SK-N-SH (cell line): ENCODE results near the gene ZFP14. TPM values are rescaled to one million over a fixed set of nuclear protein-coding genes. Genes with fewer than 3 reads are reported as not detected.
"Not testable (repeated sequence)": the region's sequence is repeated elsewhere in the genome, so short reads cannot be mapped to it uniquely, and the experiment has no call there.

Experiments used
- CTCF ChIA-PET: fragments of 300-600, 350-600 bp; formaldehyde crosslinking; extraction: SDS; loops from one replicate; lab custom pipeline; 2021; lab: Yijun Ruan, JAX
- POLR2A ChIA-PET: fragments of 350-600 bp; sonication (Branson Sonifier 250); formaldehyde crosslinking; extraction: SDS; loops from one replicate; lab custom pipeline; 2020; ENCODE audit warnings: antibody characterized with exemption, inconsistent platforms; lab: Yijun Ruan, JAX
- DNase-seq: peaks from one replicate; pipeline ENCODE4 v3.0.0; 2012
- H2AFZ ChIP-seq: fragments of 200-600 bp; sonication (generic); 2 replicates; pipeline ENCODE4 v1.8.1; 2016; ENCODE audit warnings: antibody characterized with exemption, mild to moderate bottlenecking, low read depth
- H3F3A ChIP-seq: fragments of 200-600 bp; sonication (generic); replicated peaks from 2 replicates; pipeline ENCODE3; 2016; ENCODE audit warnings: antibody characterized with exemption, mild to moderate bottlenecking; ENCODE audit not compliant: insufficient read depth
- H3K27ac ChIP-seq, 2 experiments: fragments of 200-500 bp in 1 of 2; fragments of 200-600 bp in 1 of 2; sonication (Bioruptor generic) in 1 of 2; sonication (generic), shearing (Covaris generic) in 1 of 2; 2 replicates each; pipeline versions ENCODE4 v1.5.1 to v1.6.1; 2014 to 2016; ENCODE audit warnings: low read depth in 2 of 2, inconsistent platforms in 1 of 2, low read length in 1 of 2, mild to moderate bottlenecking in 1 of 2, mixed read lengths in 1 of 2
- H3K27me3 ChIP-seq: fragments of 200-600 bp; sonication (generic), shearing (Covaris generic); 2 replicates; pipeline ENCODE4 v1.6.1; 2016; ENCODE audit warnings: mixed run types; ENCODE audit not compliant: insufficient read depth
- H3K36me3 ChIP-seq, 2 experiments: fragments of 200-500 bp in 1 of 2; fragments of 200-600 bp in 1 of 2; sonication (Bioruptor generic) in 1 of 2; sonication (generic) in 1 of 2; replicated peaks in 1 of 2; 2 replicates each; pipeline versions ENCODE3 to v1.5.1; 2014 to 2016; ENCODE audit warnings: low read length in 1 of 2, mild to moderate bottlenecking in 1 of 2; ENCODE audit not compliant: insufficient read depth in 2 of 2, control insufficient read depth in 1 of 2
- H3K4me1 ChIP-seq, 2 experiments: fragments of 200-500 bp in 1 of 2; fragments of 200-600 bp in 1 of 2; sonication (Bioruptor generic) in 1 of 2; sonication (generic), shearing (Covaris generic) in 1 of 2; 2 replicates each; pipeline versions ENCODE4 v1.5.1 to v1.6.1; 2014 to 2016; ENCODE audit warnings: low read depth in 1 of 2, low read length in 1 of 2, mixed run types in 1 of 2; ENCODE audit not compliant: insufficient read depth in 2 of 2, control insufficient read depth in 1 of 2
- H3K4me2 ChIP-seq: fragments of 200-600 bp; sonication (generic), shearing (Covaris generic); 2 replicates; pipeline ENCODE4 v1.6.1; 2017; ENCODE audit warnings: mixed run types
- H3K4me3 ChIP-seq, 2 experiments: fragments of 200-500 bp in 1 of 2; fragments of 200-600 bp in 1 of 2; sonication (Bioruptor generic) in 1 of 2; sonication (generic), shearing (Covaris generic) in 1 of 2; 2 replicates each; pipeline versions ENCODE4 v1.5.1 to v1.8.1; 2014 to 2016; ENCODE audit warnings: low read depth in 2 of 2, inconsistent platforms in 1 of 2, low read length in 1 of 2, mild to moderate bottlenecking in 1 of 2, mixed read lengths in 1 of 2, moderate library complexity in 1 of 2
- H3K79me2 ChIP-seq: fragments of 200-600 bp; sonication (generic); 2 replicates; pipeline ENCODE4 v1.8.1; 2017; ENCODE audit warnings: mild to moderate bottlenecking; ENCODE audit not compliant: insufficient read depth
- H3K9ac ChIP-seq: fragments of 200-600 bp; sonication (generic); 2 replicates; pipeline ENCODE4 v1.6.1; 2017; ENCODE audit warnings: mixed run types
- H3K9me2 ChIP-seq: fragments of 200-600 bp; sonication (generic); 2 replicates; pipeline ENCODE4 v1.6.1; 2017; ENCODE audit warnings: mixed run types
- H3K9me3 ChIP-seq: fragments of 200-600 bp; sonication (generic); 2 replicates; pipeline ENCODE4 v1.6.1; 2017; ENCODE audit warnings: mixed run types, mild to moderate bottlenecking, moderate library complexity
- H4K20me1 ChIP-seq: fragments of 200-600 bp; sonication (generic); 2 replicates; pipeline ENCODE4 v1.6.1; 2017; ENCODE audit warnings: mild to moderate bottlenecking, mixed run types; ENCODE audit not compliant: insufficient read depth
- WGBS: methylation state at CpG from one replicate; pipeline ENCODE4 v1.1.6; 2017; ENCODE audit warnings: low lambda C conversion rate; 5-methylcytosine and 5-hydroxymethylcytosine counted together
- polyA plus RNA-seq, 3 experiments: library from polyadenylated mRNA; depleted of rRNA; stranded (reverse); fragments of >200 nt; gene quantifications; 2 replicates each; pipeline ENCODE4 v1.2.3, GENCODE V29; 2012

The ZFP14 gene
- polyA plus RNA-seq, 1 of the 3 experiments (the other 2 are of a cell fraction) = 1.1 TPM

DNA sequence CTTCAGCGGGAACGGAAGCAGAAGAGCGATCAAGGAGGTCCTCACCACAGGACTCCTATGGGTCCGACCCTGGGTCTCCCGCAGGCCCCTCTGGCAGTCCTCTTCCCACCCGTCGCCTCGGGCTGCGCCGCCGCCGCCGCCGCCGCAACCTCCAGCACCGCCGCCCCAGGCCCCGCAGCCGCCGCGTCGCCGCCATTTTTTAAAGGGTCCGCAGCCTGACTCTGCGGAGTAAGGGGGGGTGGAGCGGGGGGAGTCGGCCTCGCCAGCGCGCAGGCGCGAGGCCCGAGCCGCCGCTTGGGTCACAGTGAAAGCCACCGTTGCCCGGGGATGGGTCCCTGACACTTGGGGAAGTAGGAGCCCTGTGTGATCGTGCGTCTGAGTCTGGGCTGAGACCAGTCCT is 69.7 kb downstream of the ZFP14 start:
- H2AFZ ChIP-seq, H4K20me1 ChIP-seq, H3F3A ChIP-seq, H3K9me3 ChIP-seq, DNase-seq, CTCF ChIA-PET, H3K79me2 ChIP-seq, H3K27me3 ChIP-seq, H3K9me2 ChIP-seq, H3K27ac ChIP-seq, H3K4me3 ChIP-seq, H3K9ac ChIP-seq, H3K36me3 ChIP-seq, POLR2A ChIA-PET, H3K4me1 ChIP-seq, H3K4me2 ChIP-seq: not testable (repeated sequence)
- WGBS = 95% methylated on average over 31 of the region's 39 CpGs

DNA sequence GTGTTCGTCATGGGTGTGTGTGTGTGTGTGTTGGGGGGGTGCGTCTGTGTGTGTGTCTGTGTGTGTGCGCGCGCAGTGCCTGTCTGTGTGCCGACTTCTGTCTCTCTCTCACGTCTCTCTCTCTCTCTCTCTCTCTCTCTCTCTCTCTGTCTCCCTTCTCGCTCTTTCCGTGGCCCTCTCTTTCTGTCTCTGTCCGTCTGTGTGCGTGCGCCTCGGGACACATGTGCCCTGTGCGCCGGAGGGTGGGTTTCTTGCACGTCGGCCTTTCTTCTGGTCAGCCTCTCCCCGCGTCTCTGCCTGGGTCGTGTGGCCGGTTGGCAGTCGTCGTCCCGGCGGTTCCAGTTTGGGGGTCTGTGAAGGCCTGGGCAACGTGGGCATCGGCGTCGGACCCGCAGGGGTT is 86.7 kb downstream of the ZFP14 start:
- H3K36me3 ChIP-seq, DNase-seq, H4K20me1 ChIP-seq, H3K27ac ChIP-seq, H3K4me2 ChIP-seq, H2AFZ ChIP-seq, CTCF ChIA-PET, H3K4me3 ChIP-seq, H3F3A ChIP-seq, H3K9me3 ChIP-seq, H3K9me2 ChIP-seq, H3K27me3 ChIP-seq, POLR2A ChIA-PET, H3K4me1 ChIP-seq, H3K79me2 ChIP-seq, H3K9ac ChIP-seq: not testable (repeated sequence)
- WGBS = 80% methylated on average over 18 of the region's 30 CpGs

Other genes with a start within 250 kb of the ZFP14 start
- 999 and 1,027 TPM in 2 replicates for gene CAPNS1, start 239.1 kb downstream of the ZFP14 start, polyA plus RNA-seq (2012; rRNA removed)
- not detected in 2 replicates for gene COX7A1, start 226.8 kb downstream of the ZFP14 start, polyA plus RNA-seq (2012; rRNA removed)
- gene ZNF565, start 164.5 kb downstream of the ZFP14 start, polyA plus RNA-seq (2012; rRNA removed) = 1.5 and 1.9 TPM in 2 replicates
- gene ZNF146, start 164.1 kb downstream of the ZFP14 start, polyA plus RNA-seq (2012; rRNA removed) = 25.4 and 35.8 TPM in 2 replicates
- 2.1 and 2.8 TPM in 2 replicates for gene ZFP82, start 39.4 kb upstream of the ZFP14 start, polyA plus RNA-seq (2012; rRNA removed)
- 1.7 and 3.4 TPM in 2 replicates for gene ZNF566, start 110.4 kb upstream of the ZFP14 start, polyA plus RNA-seq (2012; rRNA removed)
- gene ZNF260, start 149.1 kb upstream of the ZFP14 start, polyA plus RNA-seq (2012; rRNA removed) = 2.6 and 4.7 TPM in 2 replicates
- gene ZNF529, start 194.1 kb upstream of the ZFP14 start, polyA plus RNA-seq (2012; rRNA removed) = 5.6 and 8.6 TPM in 2 replicates
- gene ZNF382, start 226.1 kb upstream of the ZFP14 start, polyA plus RNA-seq (2012; rRNA removed) = 2.3 and 3.5 TPM in 2 replicates